ENCODE measurements around the gene PPP2R5C. TPM values are rescaled to one million over a fixed set of nuclear protein-coding genes. Genes with fewer than 3 reads are reported as not detected.

PPP2R5C gene
- 81.3 and 86.5 TPM in 2 replicates for total RNA-seq

DNA sequence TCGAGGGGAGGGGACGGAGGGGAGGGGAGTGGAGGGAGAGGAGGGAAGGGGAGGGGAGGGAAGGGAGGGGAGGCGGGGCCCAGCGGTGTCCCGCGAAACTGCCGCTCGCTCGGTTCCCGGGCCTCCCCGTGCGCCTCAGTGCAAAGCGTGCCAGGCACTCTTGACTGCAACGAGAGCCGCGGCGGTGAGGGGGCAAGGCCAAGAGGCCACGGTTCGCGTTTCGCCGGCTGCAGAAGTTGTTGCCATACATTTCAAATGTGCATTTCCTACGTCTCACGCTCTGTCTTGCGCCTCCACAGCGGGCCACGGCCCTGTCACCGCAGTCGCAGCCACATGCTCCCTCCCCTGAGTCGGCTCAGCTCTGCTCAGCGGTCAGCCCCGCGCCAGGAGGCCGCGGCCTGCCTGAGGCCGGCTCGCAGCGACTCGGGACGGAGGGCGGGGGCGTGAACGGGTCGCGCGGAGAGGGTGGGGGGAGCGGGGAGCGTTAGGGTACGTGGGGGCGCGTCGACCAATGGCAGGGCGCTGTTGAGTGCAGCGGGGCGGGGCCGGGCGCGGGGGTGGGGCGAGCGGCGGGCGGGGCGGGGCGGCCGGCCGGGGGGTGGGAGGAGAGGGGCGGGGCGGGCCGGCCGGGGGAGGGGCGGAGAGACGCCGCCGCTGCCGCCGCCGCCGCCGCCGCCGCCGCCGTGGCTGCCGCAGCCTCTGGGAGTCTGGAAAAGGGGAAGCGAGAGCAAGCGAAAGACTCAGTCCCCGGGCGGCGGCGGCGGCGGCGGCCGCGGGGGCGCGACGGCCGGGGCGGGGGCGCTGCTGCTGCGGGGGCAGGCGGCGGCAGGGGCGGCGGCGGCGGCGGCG lies at the start of gene PPP2R5C:
Gene PPP2R5C, plus strand, starts transcription at position 678 of the 849 bp plus-strand sequence. CDS start 185 bp downstream, outside the sequence.

DNA sequence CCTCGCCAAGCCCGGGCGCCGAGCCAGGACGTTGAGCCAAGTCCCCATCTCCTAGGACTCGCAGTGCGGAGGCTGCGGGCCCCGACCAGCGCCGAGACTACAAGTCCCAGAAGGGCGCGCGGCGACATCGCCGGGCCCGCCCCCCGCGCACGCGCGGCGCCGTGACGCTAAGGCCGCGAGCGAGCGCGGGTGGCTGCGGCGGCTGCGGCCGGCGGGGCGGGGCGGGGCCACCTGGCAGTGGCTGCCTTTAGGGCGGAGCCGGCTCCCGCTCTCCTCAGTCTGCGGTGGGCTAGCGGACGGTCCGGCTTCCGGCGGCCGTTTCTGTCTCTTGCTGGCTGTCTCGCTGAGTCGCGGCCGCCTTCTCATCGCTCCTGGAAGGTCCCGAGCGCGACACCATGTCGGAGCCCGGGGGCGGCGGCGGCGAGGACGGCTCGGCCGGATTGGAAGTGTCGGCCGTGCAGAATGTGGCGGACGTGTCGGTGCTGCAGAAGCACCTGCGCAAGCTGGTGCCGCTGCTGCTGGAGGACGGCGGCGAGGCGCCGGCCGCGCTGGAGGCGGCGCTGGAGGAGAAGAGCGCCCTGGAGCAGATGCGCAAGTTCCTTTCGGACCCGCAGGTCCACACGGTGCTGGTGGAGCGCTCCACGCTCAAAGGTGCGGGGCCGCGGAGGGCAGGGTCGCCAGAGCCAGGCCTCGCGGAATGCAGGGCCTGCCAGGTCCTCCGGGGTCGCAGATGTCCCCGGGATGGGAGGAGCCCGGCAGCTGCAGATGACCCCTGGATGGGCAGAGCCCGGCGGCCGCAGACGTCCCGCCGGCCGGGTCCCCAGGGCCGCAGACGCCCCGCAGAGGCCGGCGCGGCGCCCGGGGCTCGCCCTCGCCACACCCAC lies 203.0 kb downstream of the PPP2R5C start, which contains the start of gene DYNC1H1:
Gene DYNC1H1, plus strand, starts transcription at position 277 of the 884 bp plus-strand sequence. Its CDS starts 119 bp downstream, at position 396.

Small RNA genes lying within 50 kb of the gene (small RNA-seq; reads per million reads assigned to genes)
- gene AL118558.2 (not detected), gene RNU6-790P (not detected)

Other genes starting within 250 kb of the PPP2R5C start
- not detected in 2 replicates for gene DIO3, start 200.2 kb upstream of the PPP2R5C start, total RNA-seq
- gene DYNC1H1, start 202.9 kb downstream of the PPP2R5C start, total RNA-seq = 508 and 628 TPM in 2 replicates

Data from vein endothelial cell (primary cell).